HepG2 (cell line): ENCODE results near the gene GGACT. TPM values are rescaled to one million over a fixed set of nuclear protein-coding genes. Genes with fewer than 3 reads are reported as not detected.

Experiments
- CSRNP1 ChIP-seq: sonication (generic); formaldehyde crosslinking; IDR thresholded peaks from 2 replicates; pipeline ENCODE4 v1.8.1; 2023; ENCODE audit warnings: mild to moderate bottlenecking, missing genetic modification reagents
- DPF2 ChIP-seq: sonication (generic); formaldehyde crosslinking; IDR thresholded peaks from 2 replicates; pipeline ENCODE4 v1.4.0; 2020; ENCODE audit warnings: mild to moderate bottlenecking, low read depth, missing genetic modification reagents, borderline replicate concordance
- MEIS2 ChIP-seq: sonication (generic); formaldehyde crosslinking; IDR thresholded peaks from 2 replicates; pipeline ENCODE4 v1.9.0; 2021; ENCODE audit warnings: mild to moderate bottlenecking, missing genetic modification reagents
- TBL1XR1 ChIP-seq: fragments of 150-350 bp; IDR thresholded peaks from 2 replicates; pipeline ENCODE4 v1.6.1; 2014; ENCODE audit warnings: borderline replicate concordance, low read length; ENCODE audit not compliant: partially characterized antibody
- ZBTB25 ChIP-seq: IDR thresholded peaks from 2 replicates; pipeline ENCODE4 v1.6.1; 2018; ENCODE audit warnings: missing genetic modification reagents
- ZNF18 ChIP-seq: sonication (generic); formaldehyde crosslinking; IDR thresholded peaks from 2 replicates; pipeline ENCODE4 v1.8.0; 2022; ENCODE audit warnings: mild to moderate bottlenecking, missing genetic modification reagents; ENCODE audit not compliant: insufficient replicate concordance
- ZNF234 ChIP-seq: sonication (generic); formaldehyde crosslinking; conservative IDR thresholded peaks from 2 replicates; pipeline ENCODE4 v1.5.1; 2020; ENCODE audit warnings: mild to moderate bottlenecking, missing genetic modification reagents
- ZNF276 ChIP-seq: sonication (generic); formaldehyde crosslinking; IDR thresholded peaks from 2 replicates; pipeline ENCODE4 v1.4.0; 2020; ENCODE audit warnings: mild to moderate bottlenecking, low read depth, missing genetic modification reagents
- polyA plus RNA-seq, 8 experiments: library from polyadenylated mRNA; depleted of rRNA in 3 of 8; stranded (reverse) in 7 of 8; unstranded in 1 of 8; fragments of >200 nt; fragmentation: Illumina TruSeq in 4 of 8; extraction: Trizol in 4 of 8; gene quantifications; 2 replicates each; pipeline versions ENCODE4 v1.2.1 to v1.2.3, GENCODE V29; 2011 to 2016; ENCODE audit warnings: low read depth in 4 of 8, missing spikeins in 1 of 8, mixed read lengths in 1 of 8; ENCODE audit not compliant: insufficient read depth in 1 of 8
- total RNA-seq, 5 experiments: library from RNA; depleted of rRNA; stranded (reverse); fragments of >200 nt; fragmentation: Illumina TruSeq; extraction: Trizol; gene quantifications; 2 replicates each; pipeline ENCODE4 v1.2.3, GENCODE V29; 2016; ENCODE audit warnings: low read depth in 1 of 5

Gene GGACT
- total and polyA plus RNA-seq, 2 of the 13 experiments (the other 11 are each of a cell fraction or from before 2014, with no cell fraction given) = 1.7 to 1.9 TPM

GRCh38 chr13:100513987-100514670 is 74.5 kb downstream of the GGACT start (continued):
- TF ChIP-seq ZNF276 (CRISPR knock-in tag) (no peak), ZBTB25 (CRISPR knock-in tag) (no peak), ZNF18 (CRISPR knock-in tag) (no peak), MEIS2 (CRISPR knock-in tag) (no peak), ZNF234 (no peak), TBL1XR1 (no peak), DPF2 (CRISPR knock-in tag) (no peak), CSRNP1 (CRISPR knock-in tag) (no peak)
